DOHH2 (cell line): Measurements from ENCODE around the gene RSBN1L.

Experiments
- H3F3A ChIP-seq: fragments of 200-600 bp; sonication (generic), shearing (Covaris generic); 2 replicates; pipeline ENCODE4 v1.6.0; 2016; ENCODE audit warnings: antibody characterized with exemption, mild to moderate bottlenecking; ENCODE audit not compliant: control insufficient read depth, insufficient read depth
- H3K27ac ChIP-seq: fragments of 200-600 bp; sonication (generic); 2 replicates; pipeline ENCODE4 v1.5.1; 2014; ENCODE audit warnings: low read depth, mild to moderate bottlenecking, low read length, moderate library complexity
- H3K27me3 ChIP-seq: fragments of 200-600 bp; sonication (generic); 2 replicates; pipeline ENCODE4 v1.6.1; 2014; ENCODE audit warnings: mild to moderate bottlenecking, low read length, mixed read lengths; ENCODE audit not compliant: control insufficient read depth
- H3K36me3 ChIP-seq: fragments of 200-600 bp; sonication (generic); 2 replicates; pipeline ENCODE4 v1.6.1; 2014; ENCODE audit warnings: mild to moderate bottlenecking, low read length, moderate library complexity, mixed read lengths; ENCODE audit not compliant: control insufficient read depth
- H3K4me1 ChIP-seq: fragments of 200-600 bp; sonication (generic); 2 replicates; pipeline ENCODE4 v1.6.1; 2014; ENCODE audit warnings: mild to moderate bottlenecking, low read length, mixed read lengths; ENCODE audit not compliant: control insufficient read depth
- H3K4me2 ChIP-seq: fragments of 200-600 bp; sonication (generic); 2 replicates; pipeline ENCODE4 v1.6.0; 2014; ENCODE audit warnings: mild to moderate bottlenecking, low read length, moderate library complexity
- H3K4me3 ChIP-seq: fragments of 200-600 bp; sonication (generic); 2 replicates; pipeline ENCODE4 v1.5.1; 2014; ENCODE audit warnings: mild to moderate bottlenecking, low read length, mixed read lengths
- H3K79me2 ChIP-seq: fragments of 200-600 bp; sonication (generic); 2 replicates; pipeline ENCODE4 v1.6.1; 2014; ENCODE audit warnings: mild to moderate bottlenecking, low read length, mixed read lengths; ENCODE audit not compliant: control insufficient read depth
- H3K9me2 ChIP-seq: fragments of 200-600 bp; sonication (generic); replicated peaks from 2 replicates; pipeline ENCODE4 v1.6.1; 2014; ENCODE audit warnings: mild to moderate bottlenecking, low read length, mixed read lengths; ENCODE audit not compliant: control insufficient read depth
- H3K9me3 ChIP-seq: fragments of 200-600 bp; sonication (generic); 2 replicates; pipeline ENCODE4 v1.6.1; 2014; ENCODE audit warnings: antibody characterized with exemption, low read length, mixed read lengths; ENCODE audit not compliant: control insufficient read depth, insufficient read depth
- H4K20me1 ChIP-seq: fragments of 200-600 bp; sonication (generic); 2 replicates; pipeline ENCODE4 v1.6.0; 2014; ENCODE audit warnings: low read depth, mild to moderate bottlenecking, antibody characterized with exemption, low read length, moderate library complexity; ENCODE audit not compliant: control insufficient read depth, insufficient read depth
- CTCF ChIP-seq: fragments of 200-600 bp; sonication (generic); IDR thresholded peaks from one replicate; pipeline ENCODE4 v1.5.1; 2014; ENCODE audit warnings: antibody characterized with exemption, mild to moderate bottlenecking, low read depth, low read length; ENCODE audit not compliant: poor library complexity, severe bottlenecking
- EZH2phosphoT487 ChIP-seq: fragments of 200-600 bp; sonication (generic); IDR thresholded peaks from 2 replicates; pipeline ENCODE4 v1.6.1; 2017; ENCODE audit warnings: borderline replicate concordance, mild to moderate bottlenecking, antibody characterized with exemption, low read length, moderate library complexity, mixed read lengths

RSBN1L gene

GRCh38 chr7:77760809-77761453 is 64.7 kb downstream of the RSBN1L start:
- H4K20me1 ChIP-seq = peaks cover 14% of the 10 kb centered on the region
- peaks cover 39% of the 10 kb centered on the region for H3K4me1 ChIP-seq
- no peak overlapping the region for H3K27ac ChIP-seq
- H3K79me2 ChIP-seq = peaks cover 88% of the 10 kb centered on the region
- no peaks in the 10 kb centered on the region for H3K27me3 ChIP-seq
- no peak overlapping the region for H3K4me3 ChIP-seq
- peak overlapping the region; percentile 24; the same call in 1 of the 2 replicates for H3K4me2 ChIP-seq
- TF ChIP-seq EZH2phosphoT487 (no peak), CTCF (no peak)
- peaks cover 24% of the 10 kb centered on the region for H3F3A ChIP-seq
- no peaks in the 10 kb centered on the region for H3K9me2 ChIP-seq
- H3K9me3 ChIP-seq = no peaks in the 10 kb centered on the region
- H3K36me3 ChIP-seq = peaks cover 29% of the 10 kb centered on the region

GRCh38 chr7:77765481-77765880 is 69.2 kb downstream of the RSBN1L start:
- Histone ChIP-seq H3K27ac (no peak overlapping the region), H4K20me1 (0 out of 2 replicates have a peak, but pooled peaks cover 6% of the 10 kb centered on the region), H3K9me2 (no peaks in the 10 kb centered on the region), H3K4me3 (no peak overlapping the region), H3K4me2 (no peak overlapping the region), H3F3A (no peaks in the 10 kb centered on the region), H3K9me3 (no peaks in the 10 kb centered on the region), H3K27me3 (no peaks in the 10 kb centered on the region), H3K36me3 (peaks cover 56% of the 10 kb centered on the region), H3K79me2 (peaks cover 55% of the 10 kb centered on the region), H3K4me1 (peaks cover 14% of the 10 kb centered on the region)
- TF ChIP-seq CTCF = no peak
- TF ChIP-seq EZH2phosphoT487 = no peak

GRCh38 chr7:77765906-77766800 is 69.9 kb downstream of the RSBN1L start:
- TF ChIP-seq CTCF = no peak
- TF ChIP-seq EZH2phosphoT487 = no peak
- H3K9me2 ChIP-seq = no peaks in the 10 kb centered on the region
- no peaks in the 10 kb centered on the region for H3F3A ChIP-seq
- no peak overlapping the region for H3K27ac ChIP-seq
- H3K27me3 ChIP-seq = no peaks in the 10 kb centered on the region
- no peaks in the 10 kb centered on the region for H3K9me3 ChIP-seq
- peaks cover 58% of the 10 kb centered on the region for H3K36me3 ChIP-seq
- peaks cover 8% of the 10 kb centered on the region for H3K4me1 ChIP-seq
- no peak overlapping the region for H3K4me3 ChIP-seq
- H3K79me2 ChIP-seq = peaks cover 48% of the 10 kb centered on the region
- H3K4me2 ChIP-seq = no peak overlapping the region
- 0 out of 2 replicates have a peak, but pooled peaks cover 6% of the 10 kb centered on the region for H4K20me1 ChIP-seq
